GM20000 (cell line): ENCODE data around the gene AIF1L.

ENCODE experiments used
- DNase-seq: peaks from one replicate; pipeline ENCODE4 v3.0.0; 2012; ENCODE audit warnings: low spot score
- TF ChIP-seq, protein P1 (sequence below): IDR thresholded peaks from 2 replicates; pipeline ENCODE4 v1.5.1; 2012; ENCODE audit warnings: mild to moderate bottlenecking, control low read depth; ENCODE audit errors: extremely low read depth, missing control alignments

AIF1L gene

GRCh38 chr9:131078427-131079366 is 17.6 kb upstream of the AIF1L start:
- TF ChIP-seq, protein P1, sequence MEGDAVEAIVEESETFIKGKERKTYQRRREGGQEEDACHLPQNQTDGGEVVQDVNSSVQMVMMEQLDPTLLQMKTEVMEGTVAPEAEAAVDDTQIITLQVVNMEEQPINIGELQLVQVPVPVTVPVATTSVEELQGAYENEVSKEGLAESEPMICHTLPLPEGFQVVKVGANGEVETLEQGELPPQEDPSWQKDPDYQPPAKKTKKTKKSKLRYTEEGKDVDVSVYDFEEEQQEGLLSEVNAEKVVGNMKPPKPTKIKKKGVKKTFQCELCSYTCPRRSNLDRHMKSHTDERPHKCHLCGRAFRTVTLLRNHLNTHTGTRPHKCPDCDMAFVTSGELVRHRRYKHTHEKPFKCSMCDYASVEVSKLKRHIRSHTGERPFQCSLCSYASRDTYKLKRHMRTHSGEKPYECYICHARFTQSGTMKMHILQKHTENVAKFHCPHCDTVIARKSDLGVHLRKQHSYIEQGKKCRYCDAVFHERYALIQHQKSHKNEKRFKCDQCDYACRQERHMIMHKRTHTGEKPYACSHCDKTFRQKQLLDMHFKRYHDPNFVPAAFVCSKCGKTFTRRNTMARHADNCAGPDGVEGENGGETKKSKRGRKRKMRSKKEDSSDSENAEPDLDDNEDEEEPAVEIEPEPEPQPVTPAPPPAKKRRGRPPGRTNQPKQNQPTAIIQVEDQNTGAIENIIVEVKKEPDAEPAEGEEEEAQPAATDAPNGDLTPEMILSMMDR: no peak
- DNase-seq: no peak

- TF ChIP-seq, protein P1: no peak
- no peak for DNase-seq
These were observed 15.7 kb upstream of the AIF1L start for GRCh38 chr9:131080589-131080988.

GRCh38 chr9:131081868-131082267 is 14.5 kb upstream of the AIF1L start:
- TF ChIP-seq, protein P1: no peak
- DNase-seq: no peak

DNA sequence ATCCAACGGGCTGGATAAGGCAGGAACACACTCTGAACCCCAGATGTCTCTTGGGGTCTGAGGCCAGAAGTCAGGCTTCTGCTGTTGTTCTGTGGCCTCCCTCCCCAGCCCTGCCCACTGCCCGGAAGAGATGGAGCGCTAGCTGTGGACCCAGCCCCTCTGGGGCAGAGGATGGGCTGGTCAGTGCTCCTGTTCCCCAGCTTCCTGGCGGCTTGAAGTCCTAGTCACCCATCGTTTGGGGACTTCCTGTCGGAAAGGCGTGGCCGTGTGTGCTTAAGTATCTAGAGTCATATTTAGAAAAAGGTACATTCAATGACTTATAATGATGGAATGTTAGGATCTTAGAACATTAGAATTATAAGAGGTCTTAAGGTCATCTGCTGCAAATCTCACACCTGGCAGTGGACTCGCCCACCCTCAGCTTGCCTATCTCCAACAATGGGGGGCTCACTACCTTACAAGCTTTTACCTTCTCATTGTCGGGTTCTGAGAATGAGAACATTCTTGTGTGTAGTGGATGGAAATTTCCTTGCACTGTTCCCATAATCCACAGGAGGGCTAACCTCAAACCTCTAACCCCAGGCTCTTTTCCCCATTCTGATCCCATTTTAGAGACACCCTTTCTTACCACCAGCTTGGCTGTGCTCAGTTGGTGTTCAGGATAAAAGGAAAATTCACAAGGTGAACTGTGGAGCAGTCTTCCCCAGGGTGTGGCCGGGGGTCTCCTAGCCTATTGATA is 13.4 kb upstream of the AIF1L start:
- TF ChIP-seq, protein P1: no peak
- no peak for DNase-seq

DNA sequence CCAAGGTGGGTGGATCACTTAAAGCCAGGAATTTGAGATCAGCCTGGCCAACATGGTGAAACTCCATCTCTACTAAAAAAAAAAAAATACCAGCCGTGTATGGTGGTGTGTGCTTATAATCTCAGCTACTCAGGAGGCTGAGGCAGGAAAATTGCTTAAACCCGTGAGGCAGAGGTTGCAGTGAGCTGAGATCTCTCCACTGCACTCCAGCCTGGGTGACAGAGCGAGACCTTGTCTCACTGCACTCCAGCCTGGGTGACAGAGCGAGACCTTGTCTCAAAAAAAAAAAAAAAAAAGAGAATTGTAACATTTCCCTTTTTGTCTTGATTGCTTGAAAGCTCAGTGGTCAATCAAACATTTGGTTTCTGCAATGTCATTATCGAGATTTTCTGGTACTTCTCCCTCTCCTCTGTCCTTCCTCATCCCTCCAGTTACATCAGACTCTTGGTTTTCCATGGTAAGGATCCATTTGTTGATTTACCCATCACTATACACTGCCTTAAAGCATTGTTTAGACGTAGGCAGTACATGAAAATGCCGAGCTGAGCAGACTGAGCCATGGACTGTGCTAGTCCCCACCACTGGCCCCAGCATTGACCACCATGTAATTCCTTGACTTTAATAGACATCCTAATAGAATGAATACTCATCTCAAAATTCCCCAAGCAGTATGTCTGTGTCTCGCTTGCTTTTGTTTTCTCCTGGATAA is 11.5 kb upstream of the AIF1L start:
- TF ChIP-seq, protein P1: no peak
- DNase-seq: no peak

GRCh38 chr9:131085370-131086122 is 10.8 kb upstream of the AIF1L start:
- TF ChIP-seq, protein P1: no peak
- DNase-seq: no peak
